Umbilical cord (tissue), 2 donors: ENCODE results near the gene CLEC18C. TPM values are rescaled to one million over a fixed set of nuclear protein-coding genes. Genes with fewer than 3 reads are reported as not detected.
A peak's percentile ranks its signal among the peaks of the same experiment; 100 is the strongest.
"Not testable (repeated sequence)": the region's sequence is repeated elsewhere in the genome, so short reads cannot be mapped to it uniquely, and the experiment has no call there.

ENCODE experiments used
- DNase-seq: peaks from one replicate; pipeline ENCODE4 v3.0.0-alpha.2; 2015; ENCODE audit warnings: low spot score
- total RNA-seq: library from RNA; depleted of rRNA; stranded (reverse); fragments of >200 nt; gene quantifications from one replicate; pipeline ENCODE4 v1.2.3, GENCODE V29; 2014; ENCODE audit warnings: low replicate concordance; ENCODE audit not compliant: insufficient read depth

CLEC18C gene
- total RNA-seq, 1 donor from 2014 or later: 0.96 TPM

DNA sequence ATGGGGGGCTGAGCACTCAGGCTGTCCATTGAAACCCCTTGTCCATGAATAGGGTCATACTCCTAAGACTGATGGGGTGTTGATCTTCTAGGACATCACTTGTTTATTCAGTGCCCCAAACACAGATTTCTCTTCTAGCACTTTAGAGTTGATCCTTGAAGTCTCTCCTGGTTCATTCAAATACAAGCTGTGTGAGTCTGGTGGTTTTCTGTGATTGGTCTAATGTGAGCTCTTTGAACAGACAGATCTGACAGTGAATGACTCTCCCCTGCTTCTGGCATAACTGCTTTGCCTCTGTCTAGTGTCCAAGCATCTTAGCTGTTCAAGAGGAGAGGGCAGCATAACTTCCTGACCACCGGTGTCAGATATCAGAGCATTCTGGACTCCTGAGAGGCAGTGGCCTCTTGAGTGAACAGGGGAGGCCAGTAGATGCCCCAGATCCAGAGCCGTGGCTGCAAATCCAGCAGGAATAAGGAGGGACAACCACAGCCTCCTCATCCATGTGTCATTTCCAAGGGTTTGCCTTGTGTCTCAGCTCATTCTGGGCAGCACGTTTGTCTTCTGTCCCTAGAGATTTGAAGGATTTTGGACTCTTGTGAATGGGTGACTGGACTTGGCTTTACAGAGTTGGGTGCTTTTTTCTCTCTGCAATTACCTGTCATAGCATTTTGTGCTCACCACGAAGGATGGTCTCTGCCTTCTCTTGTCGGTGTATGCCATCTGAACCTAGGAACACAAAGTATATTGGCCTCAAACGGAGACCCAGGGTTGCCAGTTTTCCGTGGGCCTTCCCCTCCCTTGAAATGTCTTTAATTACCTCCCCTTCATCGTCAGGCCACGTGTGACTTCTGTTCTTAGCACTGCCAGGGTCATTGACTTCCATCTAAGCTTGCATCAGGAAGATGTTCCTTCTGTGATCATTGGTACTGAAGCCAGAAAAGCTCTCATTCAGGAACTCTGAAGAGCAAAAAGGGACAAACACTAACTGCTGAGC is 13.9 kb upstream of the CLEC18C start:
- no peak for DNase-seq

GRCh38 chr16:70160388-70160787 is 13.2 kb upstream of the CLEC18C start:
- no peak for DNase-seq

DNA sequence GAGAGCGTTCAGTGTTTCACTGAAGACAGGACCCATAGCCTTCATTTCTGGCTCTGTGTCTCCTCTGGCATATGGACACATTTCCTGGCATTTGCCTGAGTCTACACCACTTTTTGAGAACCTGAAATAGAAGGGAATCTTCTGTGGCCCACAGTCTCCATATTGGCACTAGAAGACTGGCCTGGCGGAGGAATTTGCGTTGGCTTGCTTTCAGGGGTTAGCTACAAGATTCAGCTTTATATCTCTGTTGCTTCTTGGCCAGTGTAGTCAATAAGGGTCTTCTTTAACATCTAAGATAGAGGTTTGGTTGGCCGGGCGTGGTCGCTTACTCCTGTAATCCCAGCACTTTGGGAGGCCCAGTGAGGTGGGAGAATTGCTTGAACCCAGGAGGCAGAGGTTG is 12.8 kb upstream of the CLEC18C start:
- DNase-seq: no peak

DNA sequence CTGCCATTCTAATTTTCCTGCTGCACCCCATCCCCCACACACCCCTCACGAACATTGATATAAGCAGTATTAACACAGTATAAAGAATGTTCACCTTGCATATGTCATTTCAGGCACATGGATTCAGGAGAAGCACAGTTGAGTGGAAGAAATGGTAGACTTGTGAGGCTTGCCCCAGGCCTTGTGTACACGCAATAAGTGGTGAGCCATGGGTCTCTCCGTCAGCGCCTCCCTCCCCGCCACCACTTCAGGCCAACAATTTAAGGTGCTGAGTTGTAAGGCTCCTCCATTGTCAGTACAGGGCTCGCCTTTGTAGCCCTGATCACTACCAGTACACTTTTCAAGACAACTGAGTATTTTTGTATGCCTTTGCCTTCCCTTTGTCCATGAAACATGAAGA is 12.2 kb upstream of the CLEC18C start:
- DNase-seq: no peak

- DNase-seq: no peak
These were observed 11.5 kb upstream of the CLEC18C start for GRCh38 chr16:70162041-70162451.

DNA sequence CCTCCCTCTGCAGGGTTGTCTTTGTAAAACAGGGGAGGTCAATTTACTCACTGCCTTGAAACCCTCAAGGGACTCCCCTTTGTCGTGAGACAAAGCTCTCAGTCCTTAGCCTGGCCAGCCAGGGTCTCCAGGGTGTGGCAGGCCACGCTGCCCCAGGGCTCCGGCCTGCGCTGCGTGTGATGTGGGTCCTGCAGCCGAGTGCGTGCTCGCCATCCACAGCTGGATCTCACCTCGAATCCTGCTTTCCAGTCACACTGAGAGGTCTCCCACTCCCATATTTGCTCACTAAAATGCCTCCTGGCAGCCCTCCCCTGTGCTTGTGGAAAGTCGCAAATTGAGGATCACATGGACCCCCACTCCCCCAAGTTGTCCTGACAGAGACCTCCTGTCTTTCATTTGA is 10.0 kb upstream of the CLEC18C start:
- DNase-seq: no peak

- DNase-seq: not testable (repeated sequence)
These were observed 6.9 kb upstream of the CLEC18C start for GRCh38 chr16:70166688-70167087.

DNA sequence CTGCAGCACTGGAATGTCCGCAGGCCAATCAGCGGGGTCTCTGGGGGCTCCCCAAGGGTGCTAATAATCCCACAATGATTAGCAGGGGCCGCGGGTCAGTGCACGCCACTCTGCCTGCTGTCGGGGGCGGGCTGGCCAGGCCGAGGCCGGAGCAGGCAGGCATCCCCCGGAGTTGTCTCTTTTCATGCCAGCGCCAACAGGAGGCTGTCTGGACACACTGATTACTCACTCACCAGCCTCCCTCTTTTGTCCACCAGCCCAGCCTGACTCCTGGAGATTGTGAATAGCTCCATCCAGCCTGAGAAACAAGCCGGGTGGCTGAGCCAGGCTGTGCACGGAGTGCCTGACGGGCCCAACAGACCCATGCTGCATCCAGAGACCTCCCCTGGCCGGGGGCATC is 329 bp downstream of the CLEC18C start:
- not testable (repeated sequence) for DNase-seq

GRCh38 chr16:70174387-70174932 is 873 bp downstream of the CLEC18C start:
- DNase-seq: not testable (repeated sequence)

DNA sequence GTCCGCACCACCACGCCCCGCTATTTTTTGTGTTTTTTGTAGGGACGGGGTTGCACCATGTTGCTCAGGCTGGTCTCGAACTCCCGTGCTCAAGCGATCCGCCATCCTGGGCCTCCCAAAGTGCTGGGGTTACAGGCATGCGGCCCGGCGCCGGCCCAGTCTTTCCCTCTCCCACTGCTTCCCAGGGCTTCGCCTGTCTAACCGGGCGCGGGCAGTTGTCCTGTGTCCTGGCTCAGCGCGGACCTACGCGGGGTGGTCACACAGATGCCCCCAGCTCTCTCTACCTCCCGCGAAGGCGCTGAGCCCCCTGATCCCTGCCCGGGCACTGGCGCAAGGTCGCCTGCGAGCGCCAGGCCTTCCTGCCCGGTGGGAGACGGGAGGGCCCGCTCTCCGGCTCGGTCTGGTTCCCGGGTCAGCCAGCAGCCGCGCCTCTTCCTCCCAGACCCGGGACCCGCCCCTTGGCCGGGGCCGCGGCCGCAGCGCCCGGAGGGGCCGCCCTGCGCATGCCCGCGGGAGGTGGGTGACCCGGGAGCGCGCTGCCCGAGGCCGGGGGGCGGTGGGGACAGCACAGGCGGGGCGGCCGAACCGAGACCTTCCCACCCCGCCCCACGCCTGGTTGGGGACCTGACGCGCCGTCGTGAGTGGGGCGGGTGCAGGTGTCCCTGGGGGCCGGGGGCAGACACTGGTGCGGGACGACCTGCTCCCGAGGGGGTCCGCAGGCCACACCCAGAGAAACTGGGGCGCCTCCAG is 14.4 kb downstream of the CLEC18C start:
- not testable (repeated sequence) for DNase-seq

GRCh38 chr16:70188608-70188915 is 15.0 kb downstream of the CLEC18C start:
- DNase-seq: not testable (repeated sequence)

- DNase-seq: not testable (repeated sequence)
These were observed 17.0 kb downstream of the CLEC18C start for GRCh38 chr16:70190574-70190973.

DNA sequence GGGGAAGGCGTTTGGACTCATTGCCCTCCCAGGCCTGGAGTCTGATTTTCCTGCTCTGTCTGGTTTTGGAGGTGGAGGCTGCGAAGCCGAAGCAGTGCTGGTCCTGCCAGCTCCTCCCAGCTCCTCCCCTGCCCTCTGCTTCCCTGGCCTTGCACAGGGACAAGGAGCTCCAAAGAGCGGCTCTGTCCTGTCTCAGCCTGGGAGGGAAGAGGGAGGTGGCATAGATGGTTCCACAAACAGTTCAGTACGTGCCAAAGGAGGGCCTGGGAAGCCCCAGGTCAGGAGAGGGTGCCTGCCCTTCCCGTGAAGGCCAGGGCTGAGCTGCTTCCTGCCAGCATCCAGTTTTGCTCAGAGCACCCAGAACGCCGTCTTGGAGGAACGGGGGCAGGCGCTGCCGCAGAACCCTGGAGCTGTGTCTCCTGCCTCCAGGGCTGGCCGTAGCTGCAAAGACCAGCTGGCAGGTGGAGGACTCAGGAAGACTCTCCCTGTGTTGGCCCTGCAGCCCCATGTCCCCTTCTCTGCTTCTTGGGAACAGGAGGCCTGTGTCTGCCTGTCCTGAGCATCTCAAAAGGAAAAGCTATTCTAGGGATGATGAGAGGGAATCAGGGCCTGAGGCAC is 23.2 kb downstream of the CLEC18C start:
- not testable (repeated sequence) for DNase-seq

DNA sequence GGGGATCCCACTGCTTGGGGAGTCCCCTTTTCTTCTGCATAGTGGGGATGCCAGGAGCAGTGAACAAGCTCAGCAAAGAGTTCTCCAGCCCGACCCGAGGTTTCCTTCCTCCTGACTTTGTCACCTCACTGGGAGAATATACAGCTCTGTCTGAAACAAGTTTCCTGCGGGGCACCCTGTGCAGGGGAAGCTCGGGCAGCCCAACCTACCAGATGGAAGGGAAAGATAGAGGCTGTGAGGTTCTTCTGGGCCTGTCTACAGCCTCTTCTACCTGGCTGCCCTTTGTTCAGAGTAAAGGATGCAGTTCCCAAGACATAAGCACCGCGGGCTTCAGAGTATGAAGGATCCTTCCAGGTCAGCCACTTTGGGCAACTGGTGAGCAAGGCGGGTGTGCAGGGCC is 24.0 kb downstream of the CLEC18C start:
- DNase-seq: not testable (repeated sequence)

GRCh38 chr16:70198230-70198629 is 24.6 kb downstream of the CLEC18C start:
- DNase-seq: not testable (repeated sequence)

GRCh38 chr16:70198666-70199065 is 25.1 kb downstream of the CLEC18C start:
- DNase-seq: peak; percentile 21

- not testable (repeated sequence) for DNase-seq
These were observed 25.6 kb downstream of the CLEC18C start for GRCh38 chr16:70199170-70199569.

DNA sequence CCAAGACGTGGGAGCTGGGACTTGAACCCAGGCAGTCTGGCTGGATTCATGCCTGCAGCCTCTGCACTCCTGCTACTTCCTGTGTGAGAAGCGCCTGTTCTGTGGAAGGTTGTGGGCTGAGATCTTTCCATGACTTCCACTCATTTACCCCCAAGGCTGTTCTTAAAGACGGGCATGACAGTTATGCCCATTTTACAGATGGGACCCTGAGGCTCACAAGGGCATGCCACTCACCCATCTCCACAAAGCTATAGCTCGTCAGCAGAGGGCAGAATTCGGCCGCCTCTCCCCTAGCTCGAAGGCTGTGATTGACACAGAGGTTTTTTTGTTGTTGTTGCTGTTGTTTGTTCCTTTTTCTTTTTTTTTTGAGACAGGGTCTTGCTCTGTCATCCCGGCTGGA is 26.5 kb downstream of the CLEC18C start:
- DNase-seq: not testable (repeated sequence)

DNA sequence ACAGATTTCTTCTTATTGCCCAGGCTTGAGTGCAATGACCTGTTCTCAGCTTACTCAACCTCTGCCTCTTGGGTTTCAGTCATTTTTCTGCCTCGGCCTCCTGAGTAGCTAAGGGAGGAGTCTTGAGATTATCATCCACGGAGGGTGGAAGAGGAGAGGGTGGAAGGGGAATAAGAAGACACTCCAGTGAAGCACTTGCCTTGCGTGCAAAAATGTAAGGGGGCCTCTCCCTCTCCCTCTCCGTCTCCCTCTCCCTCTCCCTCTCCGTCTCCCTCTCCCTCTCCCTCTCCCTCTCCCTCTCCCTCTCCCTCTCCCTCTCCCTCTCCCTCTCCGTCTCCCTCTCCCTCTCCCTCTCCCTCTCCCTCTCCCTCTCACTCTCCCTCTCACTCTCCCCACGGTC is 29.9 kb downstream of the CLEC18C start:
- not testable (repeated sequence) for DNase-seq

DNA sequence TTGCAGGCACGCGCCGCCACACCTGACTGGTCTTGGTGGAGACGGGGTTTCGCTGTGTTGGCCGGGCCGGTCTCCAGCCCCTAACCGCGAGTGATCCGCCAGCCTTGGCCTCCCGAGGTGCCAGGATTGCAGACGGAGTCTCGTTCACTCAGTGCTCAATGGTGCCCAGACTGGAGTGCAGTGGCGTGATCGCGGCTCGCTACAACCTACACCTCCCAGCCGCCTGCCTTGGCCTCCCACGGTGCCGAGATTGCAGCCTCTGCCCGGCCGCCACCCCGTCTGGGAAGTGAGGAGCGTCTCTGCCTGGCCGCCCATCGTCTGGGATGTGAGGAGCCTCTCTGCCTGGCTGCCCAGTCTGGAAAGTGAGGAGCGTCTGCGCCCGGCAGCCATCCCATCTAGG is 30.4 kb downstream of the CLEC18C start:
- not testable (repeated sequence) for DNase-seq

DNA sequence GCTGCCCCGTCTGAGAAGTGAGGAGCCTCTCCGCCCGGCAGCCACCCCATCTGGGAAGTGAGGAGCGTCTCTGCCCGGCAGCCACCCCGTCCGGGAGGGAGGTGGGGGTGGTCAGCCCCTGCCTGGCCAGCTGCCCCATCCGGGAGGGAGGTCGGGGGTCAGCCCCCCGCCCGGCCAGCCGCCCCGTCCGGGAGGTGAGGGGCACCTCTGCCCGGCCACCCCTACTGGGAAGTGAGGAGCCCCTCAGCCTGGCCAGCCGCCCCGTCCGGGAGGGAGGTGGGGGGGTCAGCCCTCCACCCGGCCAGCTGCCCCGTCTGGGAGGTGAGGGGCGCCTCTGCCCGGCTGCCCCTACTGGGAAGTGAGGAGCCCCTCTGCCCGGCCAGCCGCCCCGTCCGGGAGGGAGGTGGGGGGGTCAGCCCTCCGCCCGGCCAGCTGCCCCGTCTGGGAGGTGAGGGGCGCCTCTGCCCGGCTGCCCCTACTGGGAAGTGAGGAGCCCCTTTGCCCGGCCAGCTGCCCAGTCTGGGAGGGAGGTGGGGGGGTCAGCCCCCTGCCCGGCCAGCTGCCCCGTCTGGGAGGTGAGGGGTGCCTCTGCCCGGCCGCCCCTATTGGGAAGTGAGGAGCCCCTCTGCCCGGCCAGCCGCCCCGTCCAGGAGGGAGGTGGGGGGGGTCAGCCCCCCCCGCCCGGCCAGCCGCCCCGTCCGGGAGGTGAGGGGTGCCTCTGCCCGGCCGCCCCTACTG is 31.2 kb downstream of the CLEC18C start:
- DNase-seq: not testable (repeated sequence)
